Measurements from ENCODE around the gene SNX30.
A peak's percentile ranks its signal among the peaks of the same experiment; 100 is the strongest.

Gene SNX30

DNA sequence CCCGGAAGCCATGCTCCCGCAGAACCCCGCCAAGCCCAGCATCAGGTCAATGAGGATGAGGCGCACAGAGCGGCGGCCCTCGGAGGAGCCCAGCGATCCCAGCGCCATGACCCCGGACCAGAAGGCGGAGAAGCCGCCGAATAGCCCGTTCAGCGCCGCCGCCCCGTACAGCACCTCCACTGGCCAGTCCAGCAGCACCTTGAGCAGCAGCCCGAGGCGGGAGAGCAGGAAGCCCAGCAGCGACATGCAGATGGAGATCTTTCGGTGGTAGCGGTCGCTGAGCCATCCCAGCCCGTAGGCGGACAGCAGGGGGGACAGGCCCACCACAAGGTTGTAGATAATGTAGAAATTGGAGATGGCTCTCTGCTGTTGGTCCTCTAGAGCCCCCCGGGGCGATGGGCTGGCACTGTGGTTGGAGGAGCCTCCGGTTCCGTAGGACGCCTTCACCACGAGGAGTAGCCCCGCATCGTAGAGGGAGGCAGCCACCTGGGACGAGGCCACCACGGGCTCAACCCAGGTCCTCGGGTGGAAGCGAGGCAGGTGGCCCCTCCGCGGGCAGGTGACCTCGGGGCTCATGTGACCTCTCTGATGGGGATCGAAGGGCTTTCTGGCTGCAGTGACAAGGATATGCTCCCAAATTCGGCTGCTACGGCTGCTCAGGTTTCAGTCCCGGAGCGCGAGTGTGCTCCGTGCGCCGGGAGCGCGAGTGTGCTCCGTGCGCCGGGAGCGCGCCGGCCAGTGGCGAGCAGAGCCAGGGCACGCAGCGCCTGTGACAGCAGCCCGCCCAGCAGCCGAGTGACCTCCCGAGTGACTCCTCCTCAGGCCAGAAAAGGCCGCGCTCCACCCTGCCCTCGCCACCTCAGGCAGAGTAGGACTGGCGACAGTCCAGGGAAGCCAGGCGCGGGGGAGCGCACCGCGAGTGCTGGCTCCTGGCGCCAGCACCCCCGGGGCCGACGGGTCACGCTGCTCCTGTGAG is 139.8 kb downstream of the SNX30 start, which contains the start of gene SLC46A2:
TSS of gene SLC46A2 (minus strand) at position 771 of the 976 bp plus-strand sequence. CDS start at position 576, 195 bp downstream.
- Histone ChIP-seq H3K9ac (no peak within 1 kb of the TSS), H3K79me2 (no peaks in the 10 kb centered on the region), H3K27ac (no peak within 1 kb of the TSS), H3K4me3 (ENCODE audit: low read depth, low read length) (peak within 1 kb of the TSS; percentile 16), H3K9me3 (ENCODE audit: control insufficient read depth, low read length) (no peaks in the 10 kb centered on the region), H3K4me1 (no peaks in the 10 kb centered on the region), H3K4me2 (ENCODE audit: low read length) (peak within 1 kb of the TSS; percentile 80), H3K27me3 (ENCODE audit: control insufficient read depth, insufficient read depth, low read length) (no peaks in the 10 kb centered on the region), H3K36me3 (ENCODE audit: control insufficient read depth, insufficient read depth, low read length) (no peaks in the 10 kb centered on the region), H2AFZ (peak within 1 kb of the TSS; percentile 53)
- TF ChIP-seq, protein P1, sequence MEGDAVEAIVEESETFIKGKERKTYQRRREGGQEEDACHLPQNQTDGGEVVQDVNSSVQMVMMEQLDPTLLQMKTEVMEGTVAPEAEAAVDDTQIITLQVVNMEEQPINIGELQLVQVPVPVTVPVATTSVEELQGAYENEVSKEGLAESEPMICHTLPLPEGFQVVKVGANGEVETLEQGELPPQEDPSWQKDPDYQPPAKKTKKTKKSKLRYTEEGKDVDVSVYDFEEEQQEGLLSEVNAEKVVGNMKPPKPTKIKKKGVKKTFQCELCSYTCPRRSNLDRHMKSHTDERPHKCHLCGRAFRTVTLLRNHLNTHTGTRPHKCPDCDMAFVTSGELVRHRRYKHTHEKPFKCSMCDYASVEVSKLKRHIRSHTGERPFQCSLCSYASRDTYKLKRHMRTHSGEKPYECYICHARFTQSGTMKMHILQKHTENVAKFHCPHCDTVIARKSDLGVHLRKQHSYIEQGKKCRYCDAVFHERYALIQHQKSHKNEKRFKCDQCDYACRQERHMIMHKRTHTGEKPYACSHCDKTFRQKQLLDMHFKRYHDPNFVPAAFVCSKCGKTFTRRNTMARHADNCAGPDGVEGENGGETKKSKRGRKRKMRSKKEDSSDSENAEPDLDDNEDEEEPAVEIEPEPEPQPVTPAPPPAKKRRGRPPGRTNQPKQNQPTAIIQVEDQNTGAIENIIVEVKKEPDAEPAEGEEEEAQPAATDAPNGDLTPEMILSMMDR (IDR thresholded peaks at IDR 0.05), result no peak

DNA sequence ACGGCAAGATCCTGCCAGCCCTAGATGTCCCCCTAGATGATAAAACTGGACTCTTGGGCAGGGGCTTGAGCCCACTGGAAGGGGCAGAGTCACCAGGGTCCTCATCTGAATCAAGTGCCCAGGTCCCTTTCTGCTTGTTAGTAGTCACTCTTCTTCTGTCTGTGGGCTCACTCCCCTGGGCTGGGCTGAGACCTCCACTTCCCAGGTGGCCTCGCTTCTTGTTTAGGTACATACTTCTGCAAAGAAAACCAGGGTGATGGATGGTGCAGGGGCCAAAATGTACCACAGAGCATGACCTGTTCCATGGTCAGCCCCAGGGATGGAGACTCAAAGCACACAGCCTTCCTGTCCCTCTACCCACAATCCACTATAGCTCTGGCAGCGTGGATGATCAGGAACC is 141.0 kb downstream of the SNX30 start:
- no peak overlapping the region for H2AFZ ChIP-seq
- no peak overlapping the region for H3K9ac ChIP-seq
- H3K79me2 ChIP-seq, result no peaks in the 10 kb centered on the region
- TF ChIP-seq, protein P1 (IDR thresholded peaks at IDR 0.05), result no peak
- H3K27ac ChIP-seq, result no peak overlapping the region
- H3K9me3 ChIP-seq (ENCODE audit: control insufficient read depth, low read length), result no peaks in the 10 kb centered on the region
- H3K27me3 ChIP-seq (ENCODE audit: control insufficient read depth, insufficient read depth, low read length), result no peaks in the 10 kb centered on the region
- no peak overlapping the region for H3K4me2 ChIP-seq (ENCODE audit: low read length)
- H3K36me3 ChIP-seq (ENCODE audit: control insufficient read depth, insufficient read depth, low read length), result no peaks in the 10 kb centered on the region
- no peaks in the 10 kb centered on the region for H3K4me1 ChIP-seq
- H3K4me3 ChIP-seq (ENCODE audit: low read depth, low read length), result no peak overlapping the region

DNA sequence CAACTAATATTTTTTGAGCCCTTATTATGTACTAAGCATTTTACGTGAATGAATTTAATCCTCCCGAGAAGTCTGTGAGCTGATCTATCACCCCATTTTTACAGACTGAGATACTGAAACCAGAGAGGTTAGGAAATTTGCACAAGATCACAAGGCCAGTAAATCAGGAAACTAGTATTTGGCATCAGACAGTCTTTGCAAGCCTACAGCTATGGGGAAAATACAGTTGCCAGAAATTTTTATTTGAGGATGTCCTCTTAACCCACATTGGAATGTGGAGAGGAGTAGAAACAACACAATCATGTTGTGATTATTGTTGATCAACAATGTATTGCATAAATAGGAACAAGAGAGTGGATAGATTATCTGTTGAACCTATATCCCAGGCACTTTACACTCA is 142.4 kb downstream of the SNX30 start:
- Histone ChIP-seq H3K27me3 (ENCODE audit: control insufficient read depth, insufficient read depth, low read length) (no peaks in the 10 kb centered on the region), H3K79me2 (no peaks in the 10 kb centered on the region), H2AFZ (no peak overlapping the region), H3K27ac (no peak overlapping the region), H3K9ac (no peak overlapping the region), H3K9me3 (ENCODE audit: control insufficient read depth, low read length) (no peaks in the 10 kb centered on the region), H3K4me3 (ENCODE audit: low read depth, low read length) (no peak overlapping the region), H3K36me3 (ENCODE audit: control insufficient read depth, insufficient read depth, low read length) (no peaks in the 10 kb centered on the region), H3K4me2 (ENCODE audit: low read length) (no peak overlapping the region), H3K4me1 (no peaks in the 10 kb centered on the region)
- TF ChIP-seq, protein P1 (IDR thresholded peaks at IDR 0.05), result no peak

DNA sequence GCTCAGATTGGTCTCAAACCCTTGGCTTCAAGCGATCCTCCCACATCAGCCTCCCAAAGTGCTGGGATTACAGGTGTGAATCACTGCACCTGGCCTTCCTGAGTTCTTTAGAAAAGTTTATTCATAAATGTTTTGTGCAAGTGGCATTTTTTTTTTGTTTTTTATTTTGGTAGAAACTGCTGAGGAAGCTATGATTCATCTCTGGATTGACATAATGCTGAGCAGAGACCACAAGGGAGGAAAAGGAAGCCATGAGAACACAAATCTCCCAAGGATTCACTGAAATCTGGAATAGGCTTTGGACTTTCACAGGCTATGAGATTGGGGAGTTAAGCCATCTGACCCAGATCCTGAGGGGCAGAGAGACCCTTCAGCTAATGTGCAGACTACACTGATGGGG is 143.5 kb downstream of the SNX30 start:
- H2AFZ ChIP-seq, result no peak overlapping the region
- TF ChIP-seq, protein P1 (IDR thresholded peaks at IDR 0.05), result no peak

More for the DNA sequence above, 143.5 kb downstream of the SNX30 start:
- Histone ChIP-seq H3K4me2 (ENCODE audit: low read length) (no peak overlapping the region), H3K4me1 (no peaks in the 10 kb centered on the region), H3K27ac (no peak overlapping the region), H3K9me3 (ENCODE audit: control insufficient read depth, low read length) (no peaks in the 10 kb centered on the region), H3K79me2 (no peaks in the 10 kb centered on the region), H3K27me3 (ENCODE audit: control insufficient read depth, insufficient read depth, low read length) (no peaks in the 10 kb centered on the region), H3K4me3 (ENCODE audit: low read depth, low read length) (no peak overlapping the region), H3K9ac (no peak overlapping the region), H3K36me3 (ENCODE audit: control insufficient read depth, insufficient read depth, low read length) (no peaks in the 10 kb centered on the region)
